ENCODE data around the gene NBEA. TPM values are rescaled to one million over a fixed set of nuclear protein-coding genes. Genes with fewer than 3 reads are reported as not detected.
A peak's percentile ranks its signal among the peaks of the same experiment; 100 is the strongest.

Gene NBEA
- 37.1 TPM for total RNA-seq (ENCODE audit: insufficient read depth, low replicate concordance)

GRCh38 chr13:34941835-34942731 is at the start of gene NBEA:
Gene NBEA, plus strand, starts transcription at chr13:34942270. Its CDS starts 551 bp downstream, at chr13:34942821.
- peak; percentile 83 for DNase-seq (ENCODE audit: low spot score)

- no peak for DNase-seq (ENCODE audit: low spot score)
These were observed 47.3 kb upstream of the NBEA start for GRCh38 chr13:34894756-34895155.

- DNase-seq (ENCODE audit: low spot score): no peak
These were observed 44.9 kb upstream of the NBEA start for GRCh38 chr13:34897220-34897619.

GRCh38 chr13:34899888-34900287 is 42.2 kb upstream of the NBEA start:
- DNase-seq (ENCODE audit: low spot score): no peak

GRCh38 chr13:34900288-34900739 is 41.8 kb upstream of the NBEA start:
- no peak for DNase-seq (ENCODE audit: low spot score)

GRCh38 chr13:34901572-34901971 is 40.5 kb upstream of the NBEA start:
- no peak for DNase-seq (ENCODE audit: low spot score)

GRCh38 chr13:34911159-34911558 is 30.9 kb upstream of the NBEA start:
- DNase-seq (ENCODE audit: low spot score): no peak

- peak; percentile 5 for DNase-seq (ENCODE audit: low spot score)
These were observed 29.0 kb upstream of the NBEA start for GRCh38 chr13:34913040-34913439.

GRCh38 chr13:34914416-34914815 is 27.7 kb upstream of the NBEA start:
- no peak for DNase-seq (ENCODE audit: low spot score)

- DNase-seq (ENCODE audit: low spot score): peak; percentile 57
These were observed 15.6 kb upstream of the NBEA start for GRCh38 chr13:34926508-34926907.

- peak; percentile 13 for DNase-seq (ENCODE audit: low spot score)
These were observed 13.4 kb upstream of the NBEA start for GRCh38 chr13:34928676-34929075.

- no peak for DNase-seq (ENCODE audit: low spot score)
These were observed 10.5 kb upstream of the NBEA start for GRCh38 chr13:34931572-34931971.

GRCh38 chr13:34933349-34933748 is 8.7 kb upstream of the NBEA start:
- DNase-seq (ENCODE audit: low spot score): no peak

- DNase-seq (ENCODE audit: low spot score): no peak
These were observed 8.3 kb upstream of the NBEA start for GRCh38 chr13:34933786-34934185.

- DNase-seq (ENCODE audit: low spot score): no peak
These were observed 6.2 kb upstream of the NBEA start for GRCh38 chr13:34935841-34936240.

GRCh38 chr13:34939771-34940170 is 2.3 kb upstream of the NBEA start:
- DNase-seq (ENCODE audit: low spot score): no peak

- no peak for DNase-seq (ENCODE audit: low spot score)
These were observed 635 bp upstream of the NBEA start for GRCh38 chr13:34941436-34941834.

- DNase-seq (ENCODE audit: low spot score): no peak
These were observed 814 bp downstream of the NBEA start for GRCh38 chr13:34942732-34943435.

- peak; percentile 36 for DNase-seq (ENCODE audit: low spot score)
These were observed 1.6 kb downstream of the NBEA start for GRCh38 chr13:34943436-34944273.

GRCh38 chr13:34944274-34944634 is 2.2 kb downstream of the NBEA start:
- peak; percentile 19 for DNase-seq (ENCODE audit: low spot score)

- peak; percentile 37 for DNase-seq (ENCODE audit: low spot score)
These were observed 2.7 kb downstream of the NBEA start for GRCh38 chr13:34944751-34945150.

- DNase-seq (ENCODE audit: low spot score): no peak
These were observed 9.5 kb downstream of the NBEA start for GRCh38 chr13:34951528-34951927.

Data from umbilical cord (tissue), 2 donors.